Stimulated activated CD4-positive, alpha-beta T cell treated with anti-CD3 and anti-CD28 coated beads, TNF-alpha, amount 100 ng/mL, for 1 hour (primary cell): ENCODE data around the gene EEA1.
A peak's percentile ranks its signal among the peaks of the same experiment; 100 is the strongest.

ENCODE experiments used
- DNase-seq, 3 donors: peaks; one replicate each; pipeline ENCODE4 v3.0.0-alpha.2; 2020; ENCODE audit warnings: low read depth in 3 of 3, low spot score in 1 of 3

Gene EEA1

DNA sequence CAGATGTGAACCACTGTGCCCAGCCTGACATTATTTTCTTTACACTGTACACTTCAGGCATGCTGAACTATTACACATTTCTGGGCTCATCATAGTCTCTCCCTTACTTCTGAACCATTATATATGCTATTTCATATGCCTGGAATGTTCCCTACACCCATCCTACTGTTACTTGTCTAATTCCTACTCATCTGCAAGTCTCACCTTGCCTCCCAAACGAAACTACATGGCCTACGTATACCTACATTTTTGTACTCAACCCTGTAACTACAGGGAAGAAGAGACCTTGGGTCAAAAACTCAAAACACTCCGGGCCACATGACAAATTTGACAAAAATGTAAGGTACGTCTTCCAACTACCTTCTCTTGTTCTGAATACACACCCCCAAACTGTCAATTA is 9.5 kb upstream of the EEA1 start:
- DNase-seq: no peak

DNA sequence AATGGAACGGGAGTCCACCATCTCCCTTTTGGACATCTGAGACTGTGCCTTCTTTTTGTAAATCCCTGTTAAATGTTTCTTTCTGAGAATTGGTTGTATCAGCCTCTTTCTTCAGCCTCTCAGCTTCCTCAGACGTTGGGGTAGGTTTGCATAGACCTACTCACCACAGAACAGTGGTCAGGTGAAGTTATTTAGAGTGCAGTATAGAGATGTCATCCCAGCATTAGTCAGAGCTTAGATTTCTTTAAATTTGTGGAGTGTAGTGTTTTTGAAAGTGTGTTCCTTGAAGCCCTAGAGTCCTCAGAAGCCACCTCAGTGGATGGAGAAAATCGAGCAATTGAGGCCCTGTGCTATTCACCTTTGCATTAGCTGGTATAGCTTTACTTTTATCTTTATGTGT is 8.9 kb upstream of the EEA1 start:
- no peak for DNase-seq

GRCh38 chr12:92933606-92934005 is 4.5 kb upstream of the EEA1 start:
- no peak for DNase-seq

DNA sequence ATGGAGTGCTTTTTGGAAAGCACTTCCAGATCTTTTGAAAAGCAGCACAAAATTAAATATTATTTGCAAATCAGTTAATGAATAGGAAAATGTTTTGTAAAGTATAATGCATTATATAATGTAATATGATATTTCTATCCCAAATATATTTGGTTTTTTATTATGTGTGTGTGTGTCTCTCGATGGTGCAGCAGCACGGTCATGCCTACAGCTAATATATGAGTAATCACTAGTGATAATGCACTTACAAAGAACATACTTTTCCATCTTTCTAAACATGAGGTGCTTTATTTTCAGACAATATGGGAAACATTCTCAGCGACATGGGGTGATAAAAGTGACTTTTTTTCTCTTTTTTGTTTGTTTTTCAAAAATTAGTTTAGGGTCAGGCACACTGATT is 1.3 kb upstream of the EEA1 start:
- no peak for DNase-seq

DNA sequence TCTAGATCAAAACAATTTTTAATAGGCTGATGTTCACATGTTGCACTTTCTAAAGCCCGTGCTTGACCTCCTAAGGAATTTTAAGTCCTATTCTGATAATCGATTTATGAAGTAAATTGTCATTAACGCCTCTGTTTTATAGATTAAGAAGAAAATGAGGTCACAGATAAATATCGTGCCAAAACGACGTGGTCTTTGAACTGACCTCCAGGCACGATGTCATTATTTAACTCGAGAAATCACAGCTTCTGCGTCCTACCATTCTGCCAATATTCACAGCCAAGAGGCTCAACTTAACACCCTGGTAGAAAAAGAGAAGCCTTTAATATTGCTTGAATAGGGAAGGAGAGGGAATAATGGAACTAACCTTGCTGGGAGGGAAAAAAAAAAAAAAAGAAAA is 888 bp upstream of the EEA1 start:
- no peak for DNase-seq

DNA sequence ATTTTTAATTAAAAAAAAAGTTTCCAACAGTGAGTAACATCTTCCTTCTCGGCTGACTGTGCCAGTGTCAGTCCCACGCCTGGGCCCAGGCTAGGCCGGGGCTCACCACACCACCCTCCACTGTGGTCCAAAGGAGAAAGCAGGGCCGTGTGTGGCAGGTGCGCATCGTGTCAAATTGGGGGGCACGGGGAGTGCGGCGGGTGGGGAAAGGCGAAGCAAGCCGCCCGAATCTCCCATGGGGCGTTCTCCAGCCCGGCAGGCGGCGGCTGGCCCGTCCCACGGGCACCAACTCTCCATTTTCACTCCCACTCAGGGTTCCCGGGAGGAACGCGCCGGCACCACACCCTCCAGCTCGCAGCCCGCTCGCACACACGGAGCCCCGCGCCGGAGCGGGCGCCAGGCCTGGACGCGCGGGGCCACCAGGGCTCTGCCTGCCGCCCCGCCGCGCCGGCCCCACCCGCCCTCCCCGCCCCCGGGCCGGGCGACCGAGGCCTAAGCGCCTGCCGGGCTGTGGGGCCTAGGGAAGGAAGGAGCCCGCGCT is 604 bp downstream of the EEA1 start:
- DNase-seq: peak in 2 of 3 donors; percentile 34 to 38

GRCh38 chr12:92927436-92928281 is 1.4 kb downstream of the EEA1 start:
- no peak for DNase-seq

- peak in 1 of 3 donors; percentile 6 for DNase-seq
Measured at GRCh38 chr12:92927055-92927435, 2.0 kb downstream of the EEA1 start.

DNA sequence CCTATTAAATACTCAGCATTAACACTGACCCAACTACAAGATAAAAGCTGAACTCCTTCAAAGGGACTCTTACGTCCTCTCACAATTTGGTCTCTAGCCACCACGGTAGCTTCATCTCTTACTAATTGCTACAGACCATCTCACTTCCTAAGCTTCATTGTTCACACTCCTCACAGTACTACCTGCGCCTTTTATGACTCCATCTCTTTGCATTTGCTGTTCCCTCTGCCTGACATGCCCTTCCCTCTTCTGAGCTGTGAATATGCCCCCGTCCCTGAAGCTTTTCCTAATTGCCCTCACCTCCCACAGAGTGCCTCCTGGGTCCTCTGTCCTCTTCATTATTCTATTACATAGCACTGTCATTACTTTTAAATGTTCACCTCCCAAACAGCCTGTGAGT is 2.5 kb downstream of the EEA1 start:
- no peak for DNase-seq

DNA sequence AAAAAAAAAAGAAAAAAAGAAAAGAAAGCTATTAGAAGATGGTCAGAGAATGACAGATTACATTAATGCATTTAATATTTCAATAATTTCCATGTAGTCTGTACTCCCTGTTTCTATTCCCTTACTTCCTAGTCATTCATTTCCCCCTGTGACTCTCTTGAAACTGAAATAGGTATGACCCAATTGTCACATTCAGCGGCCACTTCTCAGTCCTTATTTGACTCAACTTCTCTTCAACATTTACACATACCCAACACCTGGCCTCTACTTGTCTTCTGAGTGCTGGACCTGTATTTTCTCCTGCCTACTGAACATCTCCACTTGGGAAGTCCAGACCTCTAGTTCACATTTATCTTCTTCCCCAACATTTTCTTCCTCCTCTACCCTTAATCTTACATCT is 7.2 kb downstream of the EEA1 start:
- no peak for DNase-seq

GRCh38 chr12:92915365-92915764 is 13.7 kb downstream of the EEA1 start:
- no peak for DNase-seq

DNA sequence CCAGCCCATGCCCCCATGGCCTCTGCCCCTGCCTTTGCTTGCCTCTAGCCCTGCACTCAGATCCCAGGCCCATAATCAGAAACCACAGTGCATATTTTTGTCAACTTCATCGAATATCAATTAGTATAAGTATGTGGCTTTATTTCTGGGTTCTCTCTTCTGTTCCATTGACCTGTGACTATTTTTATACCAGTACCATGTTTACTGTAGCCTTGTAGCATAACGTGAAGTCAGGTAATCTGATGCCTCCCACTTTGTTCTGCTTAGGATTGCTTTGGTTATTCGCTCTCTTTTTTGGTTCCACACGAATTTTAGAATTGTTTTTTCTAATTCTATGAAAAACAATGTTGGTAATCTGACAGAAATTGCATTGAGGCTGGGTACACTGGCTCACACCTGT is 14.9 kb downstream of the EEA1 start:
- no peak for DNase-seq

DNA sequence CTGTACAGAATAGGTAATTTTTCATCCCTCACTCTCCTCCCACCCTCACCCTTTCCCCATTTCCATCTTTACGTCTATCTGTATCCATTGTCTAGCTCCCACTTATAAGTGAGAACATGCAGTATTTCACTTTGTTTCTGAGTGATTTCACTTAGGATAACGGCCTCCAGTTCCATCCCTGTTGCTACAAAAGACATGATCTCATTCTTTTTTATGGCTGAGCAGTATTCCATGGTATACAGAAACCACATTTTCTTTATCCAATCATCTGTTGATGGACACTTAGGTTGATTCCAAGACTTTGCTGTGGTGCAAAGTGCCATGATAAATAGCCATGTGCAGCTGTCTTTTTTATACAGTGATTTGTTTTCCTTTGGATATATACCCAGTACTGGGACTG is 16.4 kb downstream of the EEA1 start:
- DNase-seq: no peak

GRCh38 chr12:92912052-92912451 is 17.0 kb downstream of the EEA1 start:
- no peak for DNase-seq

GRCh38 chr12:92911339-92911738 is 17.8 kb downstream of the EEA1 start:
- DNase-seq: no peak

DNA sequence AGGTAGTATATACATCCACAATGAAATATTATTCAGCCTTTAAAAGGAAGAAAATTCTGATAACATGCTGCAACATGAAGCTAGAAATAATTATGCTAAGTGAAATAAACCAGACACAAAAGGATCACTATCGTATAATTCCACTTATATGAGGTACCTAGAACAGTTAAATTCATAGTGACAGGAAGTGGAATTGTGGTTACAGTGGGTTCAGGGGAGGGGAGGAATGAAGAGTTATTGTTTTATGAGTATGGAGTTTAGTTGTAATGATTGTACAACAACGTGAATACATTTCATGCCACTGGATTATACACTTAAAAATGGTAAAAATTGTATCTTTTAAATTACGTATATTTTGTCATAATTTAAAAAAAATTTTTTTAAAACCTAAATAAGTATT is 21.0 kb downstream of the EEA1 start:
- no peak for DNase-seq

GRCh38 chr12:92905811-92906554 is 23.1 kb downstream of the EEA1 start:
- no peak for DNase-seq

DNA sequence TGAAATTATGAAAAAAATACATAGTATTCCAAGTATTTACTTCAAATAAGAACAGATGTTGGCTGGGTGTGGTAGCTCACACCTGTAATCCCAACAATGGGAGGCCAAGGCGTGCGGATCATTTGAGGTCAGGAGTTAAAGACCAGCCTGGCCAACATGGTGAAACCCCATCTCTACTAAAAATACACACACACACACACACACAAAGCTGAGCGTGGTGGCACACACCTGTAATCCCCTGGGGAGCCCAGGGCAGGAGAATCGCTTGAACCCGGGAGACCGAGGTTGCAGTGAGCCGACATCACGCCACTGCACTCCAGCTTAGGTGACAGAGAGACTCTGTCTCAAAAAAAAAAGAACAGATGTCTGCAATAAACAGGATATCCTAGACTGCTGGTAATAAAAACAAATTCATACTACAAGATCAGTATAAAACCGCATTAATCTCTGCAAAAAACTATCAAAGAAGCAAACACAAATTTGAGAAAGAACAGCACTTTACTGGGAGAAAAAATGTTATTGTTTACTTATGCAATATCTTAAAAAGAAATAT is 23.8 kb downstream of the EEA1 start:
- DNase-seq: no peak

- no peak for DNase-seq
Measured at GRCh38 chr12:92900941-92901340, 28.2 kb downstream of the EEA1 start.

GRCh38 chr12:92899386-92900001 is 29.6 kb downstream of the EEA1 start:
- no peak for DNase-seq

DNA sequence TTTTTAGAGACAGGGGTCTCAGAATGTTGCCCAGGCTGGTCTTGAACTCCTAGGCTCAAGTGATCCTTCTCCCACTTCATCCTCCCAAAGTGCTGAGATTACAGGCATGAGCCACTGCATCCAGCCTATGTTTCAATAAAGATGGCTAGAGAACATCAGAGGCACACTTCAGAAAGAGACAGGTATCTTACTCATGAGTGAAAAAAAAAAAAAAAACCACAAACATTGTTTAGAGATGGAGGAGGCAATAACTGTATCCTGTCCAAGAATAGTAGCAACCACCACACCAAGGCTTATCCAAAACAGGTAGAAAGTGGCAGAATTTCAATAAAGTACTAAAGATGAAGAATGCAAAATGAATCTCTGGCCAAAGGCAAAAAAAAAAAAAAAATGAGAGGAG is 30.3 kb downstream of the EEA1 start:
- no peak for DNase-seq

DNA sequence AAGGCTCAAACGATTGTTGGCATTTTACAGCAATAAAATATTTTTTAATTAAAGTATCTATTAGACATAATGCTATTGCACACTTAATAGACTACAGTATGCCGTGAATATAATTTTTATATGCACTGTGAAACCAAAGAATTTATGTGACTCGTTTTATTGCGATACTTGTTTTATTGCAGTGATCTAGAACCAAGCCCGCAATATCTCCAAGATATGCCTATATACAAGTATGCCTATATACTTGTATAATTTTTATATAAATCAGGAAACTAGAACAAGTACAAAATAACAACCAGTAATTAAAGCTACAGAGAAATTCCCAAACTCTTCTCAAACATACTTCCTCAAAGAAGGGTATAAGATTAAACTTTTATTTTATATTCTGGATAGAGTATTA is 31.3 kb downstream of the EEA1 start:
- no peak for DNase-seq
